Stimulated activated CD8-positive, alpha-beta memory T cell treated with anti-CD3 and anti-CD28 coated beads, Interleukin-15, amount 100 ng/mL, for 48 hours (primary cell): Measurements from ENCODE around the gene PANK2.

ENCODE experiments used
- DNase-seq, 2 donors: peaks; one replicate each; pipeline ENCODE4 v3.0.0-alpha.2; 2020; ENCODE audit warnings: low read depth in 2 of 2

Gene PANK2

GRCh38 chr20:3901028-3901705, 12.0 kb downstream of the PANK2 start:
- no peak for DNase-seq

GRCh38 chr20:3901706-3902440, 12.7 kb downstream of the PANK2 start:
- no peak for DNase-seq

GRCh38 chr20:3902446-3902845, 13.3 kb downstream of the PANK2 start:
- no peak for DNase-seq

GRCh38 chr20:3904224-3904623, 15.0 kb downstream of the PANK2 start:
- DNase-seq: no peak

- DNase-seq: no peak
Measured at GRCh38 chr20:3904857-3905256, 15.7 kb downstream of the PANK2 start.

GRCh38 chr20:3906744-3907721, 17.8 kb downstream of the PANK2 start:
- DNase-seq: peak; percentile 19 to 32

GRCh38 chr20:3908667-3909066, 19.5 kb downstream of the PANK2 start:
- no peak for DNase-seq

GRCh38 chr20:3909952-3910366, 20.8 kb downstream of the PANK2 start:
- DNase-seq: no peak

GRCh38 chr20:3910853-3911252, 21.7 kb downstream of the PANK2 start:
- no peak for DNase-seq

GRCh38 chr20:3911956-3912355, 22.8 kb downstream of the PANK2 start:
- no peak for DNase-seq

- no peak for DNase-seq
Measured at GRCh38 chr20:3914446-3914845, 25.3 kb downstream of the PANK2 start.

GRCh38 chr20:3915691-3916090, 26.5 kb downstream of the PANK2 start:
- DNase-seq: no peak

- no peak for DNase-seq
Measured at GRCh38 chr20:3916364-3916763, 27.2 kb downstream of the PANK2 start.

GRCh38 chr20:3919352-3919751, 30.2 kb downstream of the PANK2 start:
- no peak for DNase-seq

GRCh38 chr20:3922223-3922982, 33.2 kb downstream of the PANK2 start:
- no peak for DNase-seq

GRCh38 chr20:3922983-3923339, 33.8 kb downstream of the PANK2 start:
- DNase-seq: no peak

GRCh38 chr20:3923818-3924217, 34.6 kb downstream of the PANK2 start:
- no peak for DNase-seq

- no peak for DNase-seq
Measured at GRCh38 chr20:3924304-3925112, 35.3 kb downstream of the PANK2 start.

GRCh38 chr20:3925113-3925695, 36.0 kb downstream of the PANK2 start:
- DNase-seq: no peak

- DNase-seq: no peak
Measured at GRCh38 chr20:3925899-3926638, 36.9 kb downstream of the PANK2 start.
